GM12874 (cell line): ENCODE data around the gene FBXO31.

Experiments
- CTCF ChIP-seq: IDR thresholded peaks from 2 replicates; pipeline ENCODE4 v1.5.1; 2011; ENCODE audit warnings: low read depth, mild to moderate bottlenecking, control low read depth, low read length, moderate library complexity; ENCODE audit not compliant: insufficient read depth

Gene FBXO31

GRCh38 chr16:87344931-87345631 lies 38.5 kb downstream of the FBXO31 start:
- no peak for TF ChIP-seq CTCF

GRCh38 chr16:87344165-87344930 lies 39.2 kb downstream of the FBXO31 start:
- no peak for TF ChIP-seq CTCF

- no peak for TF ChIP-seq CTCF
Observed at GRCh38 chr16:87343753-87344050, 39.9 kb downstream of the FBXO31 start.

- no peak for TF ChIP-seq CTCF
Observed at GRCh38 chr16:87342978-87343752, 40.4 kb downstream of the FBXO31 start.

- no peak for TF ChIP-seq CTCF
Observed at GRCh38 chr16:87342504-87342903, 41.1 kb downstream of the FBXO31 start.

- TF ChIP-seq CTCF = no peak
Observed at GRCh38 chr16:87340198-87340597, 43.4 kb downstream of the FBXO31 start.

GRCh38 chr16:87339086-87339723 lies 44.4 kb downstream of the FBXO31 start:
- TF ChIP-seq CTCF = no peak
